KMS-11 (cell line): Measurements from ENCODE around the gene CEP170B.

Experiments used
- H2AFZ ChIP-seq: fragments of 200-600 bp; sonication (generic); 2 replicates; pipeline ENCODE4 v1.6.1; 2016; ENCODE audit warnings: antibody characterized with exemption, mixed run types, low read depth
- H3K27ac ChIP-seq: fragments of 200-600 bp; sonication (generic); 2 replicates; pipeline ENCODE4 v1.6.1; 2016; ENCODE audit warnings: mild to moderate bottlenecking, mixed run types
- H3K27me3 ChIP-seq: fragments of 200-600 bp; sonication (generic); 2 replicates; pipeline ENCODE4 v1.6.1; 2017; ENCODE audit warnings: mild to moderate bottlenecking, low read depth, mixed run types, moderate library complexity; ENCODE audit not compliant: insufficient read depth
- H3K36me3 ChIP-seq: fragments of 200-600 bp; sonication (generic); 2 replicates; pipeline ENCODE4 v1.6.1; 2017; ENCODE audit warnings: mild to moderate bottlenecking, mixed run types; ENCODE audit not compliant: insufficient read depth
- H3K4me1 ChIP-seq: fragments of 200-600 bp; sonication (generic); 2 replicates; pipeline ENCODE4 v1.6.1; 2016; ENCODE audit warnings: mild to moderate bottlenecking, low read depth, mixed run types; ENCODE audit not compliant: poor library complexity, severe bottlenecking
- H3K4me2 ChIP-seq: fragments of 200-600 bp; sonication (generic); 2 replicates; pipeline ENCODE4 v1.7.0; 2016; ENCODE audit warnings: mild to moderate bottlenecking, mixed run types
- H3K4me3 ChIP-seq: fragments of 200-600 bp; sonication (generic); IDR thresholded peaks from 2 replicates; pipeline ENCODE4 v1.6.1; 2017; ENCODE audit warnings: low read depth, low read length, mixed read lengths; ENCODE audit not compliant: insufficient read depth
- H3K79me2 ChIP-seq: fragments of 200-600 bp; sonication (generic); 2 replicates; pipeline ENCODE4 v1.6.1; 2016; ENCODE audit warnings: low read depth, mixed run types; ENCODE audit not compliant: insufficient read depth
- H3K9ac ChIP-seq: fragments of 200-600 bp; sonication (generic); 2 replicates; pipeline ENCODE4 v1.6.1; 2016; ENCODE audit warnings: mild to moderate bottlenecking, mixed run types
- H4K20me1 ChIP-seq: fragments of 200-600 bp; sonication (generic); 2 replicates; pipeline ENCODE4 v1.6.1; 2016; ENCODE audit warnings: mild to moderate bottlenecking, mixed run types; ENCODE audit not compliant: insufficient read depth
- TF ChIP-seq, protein P1 (sequence below): fragments of 200-600 bp; sonication (generic); conservative IDR thresholded peaks from 2 replicates; pipeline ENCODE4 v1.6.1; 2017; ENCODE audit warnings: low read depth, mild to moderate bottlenecking, antibody characterized with exemption, low read length, moderate library complexity, mixed read lengths

CEP170B gene

DNA sequence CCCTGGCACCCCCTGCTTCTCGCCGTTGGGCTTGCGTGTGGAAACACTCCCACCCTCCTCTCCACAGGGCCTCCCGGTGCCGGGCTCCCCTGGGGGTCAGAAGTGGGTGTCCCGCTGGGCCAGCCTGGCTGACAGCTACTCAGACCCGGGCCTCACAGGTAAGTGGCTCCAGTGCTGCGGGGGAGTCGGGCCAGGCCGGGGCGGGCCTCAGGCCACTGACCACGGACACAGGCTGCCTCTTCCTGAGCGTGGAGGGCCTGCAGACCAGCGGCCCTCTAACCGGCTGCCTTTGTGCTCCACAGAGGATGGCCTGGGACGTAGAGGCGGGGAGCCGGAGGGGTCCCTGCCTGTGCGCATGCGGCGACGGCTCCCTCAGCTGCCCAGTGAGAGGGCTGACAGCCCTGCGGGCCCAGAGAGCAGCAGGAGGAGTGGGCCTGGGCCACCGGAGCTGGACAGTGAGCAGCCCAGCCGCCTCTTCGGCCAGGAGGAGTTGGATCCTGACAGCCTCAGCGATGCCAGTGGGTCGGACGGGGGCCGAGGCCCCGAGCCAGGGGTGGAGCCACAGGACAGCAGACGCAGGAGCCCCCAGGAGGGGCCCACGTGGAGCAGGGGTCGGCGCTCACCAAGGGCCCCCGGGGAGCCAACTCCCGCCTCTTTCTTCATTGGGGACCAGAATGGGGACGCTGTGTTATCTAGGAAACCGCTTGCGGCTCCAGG is 21.1 kb downstream of the CEP170B start:
- no peak overlapping the region for H3K27ac ChIP-seq
- no peak overlapping the region for H3K4me2 ChIP-seq
- no peak overlapping the region for H3K4me3 ChIP-seq
- no peaks in the 10 kb centered on the region for H3K27me3 ChIP-seq
- no peak overlapping the region for H2AFZ ChIP-seq
- TF ChIP-seq, protein P1, sequence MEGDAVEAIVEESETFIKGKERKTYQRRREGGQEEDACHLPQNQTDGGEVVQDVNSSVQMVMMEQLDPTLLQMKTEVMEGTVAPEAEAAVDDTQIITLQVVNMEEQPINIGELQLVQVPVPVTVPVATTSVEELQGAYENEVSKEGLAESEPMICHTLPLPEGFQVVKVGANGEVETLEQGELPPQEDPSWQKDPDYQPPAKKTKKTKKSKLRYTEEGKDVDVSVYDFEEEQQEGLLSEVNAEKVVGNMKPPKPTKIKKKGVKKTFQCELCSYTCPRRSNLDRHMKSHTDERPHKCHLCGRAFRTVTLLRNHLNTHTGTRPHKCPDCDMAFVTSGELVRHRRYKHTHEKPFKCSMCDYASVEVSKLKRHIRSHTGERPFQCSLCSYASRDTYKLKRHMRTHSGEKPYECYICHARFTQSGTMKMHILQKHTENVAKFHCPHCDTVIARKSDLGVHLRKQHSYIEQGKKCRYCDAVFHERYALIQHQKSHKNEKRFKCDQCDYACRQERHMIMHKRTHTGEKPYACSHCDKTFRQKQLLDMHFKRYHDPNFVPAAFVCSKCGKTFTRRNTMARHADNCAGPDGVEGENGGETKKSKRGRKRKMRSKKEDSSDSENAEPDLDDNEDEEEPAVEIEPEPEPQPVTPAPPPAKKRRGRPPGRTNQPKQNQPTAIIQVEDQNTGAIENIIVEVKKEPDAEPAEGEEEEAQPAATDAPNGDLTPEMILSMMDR = no peak
- H3K79me2 ChIP-seq = no peaks in the 10 kb centered on the region
- H3K4me1 ChIP-seq = peaks cover 15% of the 10 kb centered on the region
- H3K36me3 ChIP-seq = no peaks in the 10 kb centered on the region
- no peaks in the 10 kb centered on the region for H4K20me1 ChIP-seq
- H3K9ac ChIP-seq = no peak overlapping the region

DNA sequence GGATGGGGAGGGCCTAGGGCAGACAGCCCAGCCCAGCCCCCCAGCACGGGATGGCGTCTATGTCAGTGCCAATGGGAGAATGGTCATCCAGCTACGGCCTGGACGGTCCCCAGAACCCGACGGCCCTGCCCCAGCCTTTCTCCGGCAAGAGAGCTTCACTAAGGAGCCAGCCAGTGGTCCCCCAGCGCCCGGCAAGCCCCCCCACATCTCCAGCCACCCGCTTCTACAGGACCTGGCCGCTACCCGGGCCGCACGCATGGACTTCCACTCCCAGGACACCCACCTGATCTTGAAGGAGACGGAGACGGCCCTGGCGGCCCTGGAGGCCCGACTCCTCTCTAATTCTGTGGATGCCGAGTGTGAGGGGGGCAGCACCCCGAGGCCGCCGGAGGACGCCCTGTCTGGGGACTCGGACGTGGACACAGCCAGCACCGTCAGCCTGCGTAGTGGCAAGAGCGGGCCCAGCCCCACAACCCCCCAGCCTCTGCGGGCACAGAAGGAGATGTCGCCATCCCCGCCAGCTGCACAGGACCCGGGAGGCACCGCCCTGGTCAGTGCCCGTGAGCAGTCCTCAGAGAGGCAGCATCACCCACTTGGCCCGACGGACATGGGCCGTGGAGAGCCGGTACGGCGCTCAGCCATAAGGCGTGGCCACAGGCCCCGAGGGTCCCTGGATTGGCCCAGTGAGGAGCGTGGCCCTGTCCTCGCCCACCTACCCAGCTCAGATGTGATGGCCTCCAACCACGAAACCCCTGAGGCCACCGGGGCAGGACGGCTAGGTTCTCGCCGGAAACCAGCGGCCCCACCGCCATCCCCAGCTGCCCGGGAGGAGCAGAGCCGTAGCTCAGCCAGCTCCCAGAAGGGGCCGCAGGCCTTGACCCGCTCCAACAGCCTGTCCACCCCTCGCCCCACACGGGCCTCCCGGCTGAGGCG is 21.9 kb downstream of the CEP170B start:
- Histone ChIP-seq H3K36me3 (no peaks in the 10 kb centered on the region), H2AFZ (no peak overlapping the region), H3K4me1 (peaks cover 8% of the 10 kb centered on the region), H3K27ac (no peak overlapping the region), H4K20me1 (no peaks in the 10 kb centered on the region), H3K4me3 (no peak overlapping the region), H3K27me3 (no peaks in the 10 kb centered on the region), H3K4me2 (no peak overlapping the region), H3K79me2 (no peaks in the 10 kb centered on the region), H3K9ac (no peak overlapping the region)
- TF ChIP-seq, protein P1 = no peak

DNA sequence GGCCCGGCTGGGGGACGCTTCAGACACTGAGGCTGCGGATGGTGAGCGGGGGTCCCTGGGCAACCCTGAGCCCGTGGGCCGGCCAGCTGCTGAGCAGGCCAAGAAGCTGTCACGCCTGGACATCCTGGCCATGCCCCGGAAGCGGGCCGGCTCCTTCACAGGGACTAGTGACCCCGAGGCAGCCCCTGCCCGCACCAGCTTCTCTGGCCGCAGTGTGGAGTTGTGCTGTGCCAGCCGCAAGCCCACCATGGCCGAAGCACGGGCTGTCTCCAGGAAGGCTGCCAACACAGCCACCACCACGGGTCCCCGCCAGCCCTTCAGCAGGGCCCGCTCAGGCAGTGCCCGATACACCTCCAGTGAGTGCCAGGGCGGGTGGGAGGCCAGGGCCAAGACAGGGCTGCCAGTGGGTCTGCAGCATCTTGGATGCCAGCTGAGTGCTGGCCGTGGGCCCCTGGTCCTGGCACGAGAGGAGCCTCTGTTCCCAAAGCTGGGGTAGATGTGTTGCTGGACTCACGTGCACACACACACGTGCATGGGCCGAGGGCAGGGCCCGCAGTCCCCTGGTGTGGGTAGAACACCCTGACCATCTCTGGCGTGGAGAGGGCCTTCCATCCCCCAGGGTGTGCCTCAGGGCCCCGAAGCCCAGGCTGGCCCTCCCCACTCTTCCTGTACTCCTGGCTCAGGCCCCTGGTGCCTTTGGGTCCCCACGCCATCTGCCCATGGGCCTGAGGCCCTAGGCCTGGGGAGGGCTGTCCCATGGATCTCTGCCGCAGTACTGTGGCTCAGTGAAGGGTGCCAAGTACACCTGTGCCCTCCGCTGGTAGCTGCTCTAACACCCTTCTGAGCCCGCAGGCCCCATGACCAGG is 22.8 kb downstream of the CEP170B start:
- no peak overlapping the region for H3K9ac ChIP-seq
- TF ChIP-seq, protein P1 = no peak
- H3K36me3 ChIP-seq = no peaks in the 10 kb centered on the region

DNA sequence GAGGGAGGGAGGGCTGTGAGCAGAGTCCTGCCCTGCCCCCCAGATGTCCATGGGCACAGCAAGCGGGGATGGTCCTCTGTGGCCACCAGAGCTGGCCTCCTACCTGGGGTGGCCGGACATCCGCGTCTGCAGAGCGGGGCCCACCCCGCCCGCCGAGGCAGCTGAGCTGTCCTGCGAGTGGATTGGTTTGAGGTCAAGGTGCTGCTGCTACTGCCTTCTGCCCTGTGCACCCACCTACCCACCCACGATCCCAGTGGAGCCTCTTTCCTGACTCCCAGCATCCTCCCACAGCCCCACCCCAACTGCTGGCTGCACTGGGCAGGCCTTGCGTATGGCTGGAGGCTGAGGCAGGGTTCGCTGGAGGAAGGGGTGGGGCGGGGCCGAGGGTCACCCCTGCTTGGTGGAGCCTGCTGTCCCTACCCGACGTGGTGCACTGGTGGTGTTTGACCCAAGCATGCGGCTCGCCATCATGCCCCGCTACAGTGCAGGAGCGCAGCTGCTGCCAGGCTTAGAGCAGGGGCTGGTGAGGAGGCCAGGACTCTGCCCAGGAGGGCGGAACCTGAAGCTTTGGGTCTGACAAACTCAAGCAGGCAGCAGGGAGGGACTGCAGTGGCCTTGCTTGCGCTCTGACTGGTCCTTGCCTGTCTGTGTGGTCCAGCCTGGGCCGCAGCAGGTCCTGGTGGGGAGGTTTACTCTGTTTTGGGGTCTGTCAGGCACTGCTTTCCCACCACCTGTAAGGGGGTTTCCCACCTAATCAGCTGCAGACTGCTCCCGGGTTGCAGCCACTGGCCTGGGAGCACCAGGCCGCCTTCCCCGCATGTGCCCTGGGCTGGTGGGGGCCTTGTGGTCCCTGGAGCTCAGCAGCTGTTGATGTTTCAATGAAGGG is 23.7 kb downstream of the CEP170B start:
- TF ChIP-seq, protein P1 = no peak
- H3K4me2 ChIP-seq = no peak overlapping the region
- H2AFZ ChIP-seq = no peak overlapping the region
- no peaks in the 10 kb centered on the region for H3K36me3 ChIP-seq
- no peak overlapping the region for H3K9ac ChIP-seq
- H4K20me1 ChIP-seq = no peaks in the 10 kb centered on the region
- H3K27me3 ChIP-seq = no peaks in the 10 kb centered on the region
- no peak overlapping the region for H3K27ac ChIP-seq
- no peak overlapping the region for H3K4me3 ChIP-seq
- peaks cover 14% of the 10 kb centered on the region for H3K4me1 ChIP-seq
- no peaks in the 10 kb centered on the region for H3K79me2 ChIP-seq

More for the DNA sequence above, 22.8 kb downstream of the CEP170B start:
- H3K4me1 ChIP-seq = peaks cover 6% of the 10 kb centered on the region
- no peak overlapping the region for H2AFZ ChIP-seq
- H3K27ac ChIP-seq = no peak overlapping the region
- H3K79me2 ChIP-seq = no peaks in the 10 kb centered on the region
- H4K20me1 ChIP-seq = no peaks in the 10 kb centered on the region
- no peaks in the 10 kb centered on the region for H3K27me3 ChIP-seq
- no peak overlapping the region for H3K4me2 ChIP-seq
- no peak overlapping the region for H3K4me3 ChIP-seq
